Measurements from ENCODE around the gene OTULIN.
A peak's percentile ranks its signal among the peaks of the same experiment; 100 is the strongest.

The OTULIN gene

DNA sequence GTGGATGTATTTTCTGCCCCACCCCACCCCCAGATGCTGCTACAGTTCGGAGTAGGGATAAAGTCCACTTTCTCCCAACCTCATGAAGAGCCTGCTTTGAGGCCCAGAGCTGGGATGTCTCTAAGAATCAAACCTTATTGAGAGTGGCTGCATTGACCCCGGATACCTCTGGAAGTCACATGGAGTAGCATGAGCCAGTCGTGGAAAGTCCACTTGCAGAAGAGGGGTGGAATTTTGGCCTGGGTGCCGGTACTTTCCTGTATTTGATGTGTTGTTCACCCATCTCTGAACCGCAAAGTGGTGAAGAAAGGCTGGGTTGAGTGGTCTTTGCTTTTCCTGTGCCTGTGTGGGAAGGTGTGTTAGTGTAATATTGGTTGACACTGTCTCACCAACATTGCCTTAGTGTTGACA is 3.7 kb downstream of the OTULIN start:
- Histone ChIP-seq H3K79me2 (ENCODE audit: insufficient read depth, low read length) (peaks cover 62% of the 10 kb centered on the region), H2AFZ (ENCODE audit: low read length) (no peak overlapping the region), H3K4me2 (ENCODE audit: low read length) (peak overlapping the region; percentile 84), H3K9ac (ENCODE audit: low read length) (peak overlapping the region; percentile 7; the same call in 1 of the 2 replicates), H4K20me1 (ENCODE audit: insufficient read depth, low read length) (no peaks in the 10 kb centered on the region), H3K27me3 (ENCODE audit: insufficient read depth, low read length) (no peaks in the 10 kb centered on the region), H3K4me3 (ENCODE audit: low read depth, low read length, poor library complexity, severe bottlenecking) (peak overlapping the region; percentile 36), H3K36me3 (ENCODE audit: insufficient read depth, low read length) (peaks cover 20% of the 10 kb centered on the region), H3K4me1 (ENCODE audit: insufficient read depth, low read length, severe bottlenecking) (peaks cover 85% of the 10 kb centered on the region), H3K9me3 (ENCODE audit: low read length) (no peaks in the 10 kb centered on the region), H3F3A (ENCODE audit: insufficient read depth, low read length) (no peaks in the 10 kb centered on the region), H3K9me2 (ENCODE audit: low read depth, low read length) (no peaks in the 10 kb centered on the region), H3K27ac (ENCODE audit: low read depth, low read length, poor library complexity, severe bottlenecking) (peak overlapping the region; percentile 45)
- no peak for TF ChIP-seq EZH2 (IDR thresholded peaks at IDR 0.05; ENCODE audit: borderline replicate concordance, low read length)
- TF ChIP-seq CTCF (IDR thresholded peaks at IDR 0.05; ENCODE audit: low read length), result no peak

- Histone ChIP-seq H3K9ac (ENCODE audit: low read length) (no peak overlapping the region), H4K20me1 (ENCODE audit: insufficient read depth, low read length) (no peaks in the 10 kb centered on the region), H3F3A (ENCODE audit: insufficient read depth, low read length) (no peaks in the 10 kb centered on the region), H3K4me2 (ENCODE audit: low read length) (peak overlapping the region; percentile 84; the same call in 1 of the 2 replicates), H3K4me3 (ENCODE audit: low read depth, low read length, poor library complexity, severe bottlenecking) (peak overlapping the region; percentile 36), H3K79me2 (ENCODE audit: insufficient read depth, low read length) (peaks cover 72% of the 10 kb centered on the region), H3K9me2 (ENCODE audit: low read depth, low read length) (no peaks in the 10 kb centered on the region), H3K27ac (ENCODE audit: low read depth, low read length, poor library complexity, severe bottlenecking) (no peak overlapping the region), H3K4me1 (ENCODE audit: insufficient read depth, low read length, severe bottlenecking) (peaks cover 90% of the 10 kb centered on the region), H3K27me3 (ENCODE audit: insufficient read depth, low read length) (no peaks in the 10 kb centered on the region), H3K9me3 (ENCODE audit: low read length) (no peaks in the 10 kb centered on the region), H3K36me3 (ENCODE audit: insufficient read depth, low read length) (peaks cover 27% of the 10 kb centered on the region), H2AFZ (ENCODE audit: low read length) (no peak overlapping the region)
- TF ChIP-seq EZH2 (IDR thresholded peaks at IDR 0.05; ENCODE audit: borderline replicate concordance, low read length) (no peak), CTCF (IDR thresholded peaks at IDR 0.05; ENCODE audit: low read length) (no peak)
Measured at GRCh38 chr5:14669415-14669814, 4.9 kb downstream of the OTULIN start.

- TF ChIP-seq CTCF (IDR thresholded peaks at IDR 0.05; ENCODE audit: low read length) (no peak), EZH2 (IDR thresholded peaks at IDR 0.05; ENCODE audit: borderline replicate concordance, low read length) (no peak)
- Histone ChIP-seq H3K79me2 (ENCODE audit: insufficient read depth, low read length) (peaks cover 76% of the 10 kb centered on the region), H2AFZ (ENCODE audit: low read length) (no peak overlapping the region), H3K9me2 (ENCODE audit: low read depth, low read length) (no peaks in the 10 kb centered on the region), H3K9me3 (ENCODE audit: low read length) (no peaks in the 10 kb centered on the region), H3K9ac (ENCODE audit: low read length) (no peak overlapping the region), H3F3A (ENCODE audit: insufficient read depth, low read length) (no peaks in the 10 kb centered on the region), H3K4me3 (ENCODE audit: low read depth, low read length, poor library complexity, severe bottlenecking) (no peak overlapping the region), H3K27me3 (ENCODE audit: insufficient read depth, low read length) (no peaks in the 10 kb centered on the region), H4K20me1 (ENCODE audit: insufficient read depth, low read length) (no peaks in the 10 kb centered on the region), H3K4me2 (ENCODE audit: low read length) (no peak overlapping the region; the same call in 1 of the 2 replicates), H3K27ac (ENCODE audit: low read depth, low read length, poor library complexity, severe bottlenecking) (no peak overlapping the region), H3K4me1 (ENCODE audit: insufficient read depth, low read length, severe bottlenecking) (peaks cover 95% of the 10 kb centered on the region), H3K36me3 (ENCODE audit: insufficient read depth, low read length) (peaks cover 28% of the 10 kb centered on the region)
Measured at GRCh38 chr5:14669975-14670374, 5.5 kb downstream of the OTULIN start.
